ENCODE results near the gene UFSP2. TPM values are rescaled to one million over a fixed set of nuclear protein-coding genes. Genes with fewer than 3 reads are reported as not detected.
A peak's percentile ranks its signal among the peaks of the same experiment; 100 is the strongest.

The UFSP2 gene
- total RNA-seq, 1 donor from 2014 or later, result 25.7 TPM

GRCh38 chr4:185384930-185385331 lies 40.8 kb downstream of the UFSP2 start:
- Mint-ChIP-seq H3K27ac (no peak overlapping the region), H3K4me1 (peaks cover 15% of the 10 kb centered on the region), H3K27me3 (no peaks in the 10 kb centered on the region), H3K4me3 (peak overlapping the region; percentile 58), H3K36me3 (ENCODE audit: low read depth) (peaks cover 8% of the 10 kb centered on the region), H3K9me3 (peaks cover 6% of the 10 kb centered on the region)
- no peak for DNase-seq
- intact Hi-C loops (cut with micrococcal nuclease), result no loop called here

- DNase-seq, result no peak
- H3K27me3 Mint-ChIP-seq, result no peaks in the 10 kb centered on the region
- intact Hi-C loops (cut with micrococcal nuclease), result no loop called here
- peaks cover 15% of the 10 kb centered on the region for H3K4me1 Mint-ChIP-seq
- no peak overlapping the region for H3K27ac Mint-ChIP-seq
- peaks cover 6% of the 10 kb centered on the region for H3K9me3 Mint-ChIP-seq
- H3K36me3 Mint-ChIP-seq (ENCODE audit: low read depth), result peaks cover 6% of the 10 kb centered on the region
- H3K4me3 Mint-ChIP-seq, result no peak overlapping the region
Measured at GRCh38 chr4:185384061-185384460, 41.7 kb downstream of the UFSP2 start.

GRCh38 chr4:185383451-185383850 lies 42.3 kb downstream of the UFSP2 start:
- Mint-ChIP-seq H3K9me3 (peaks cover 6% of the 10 kb centered on the region), H3K36me3 (ENCODE audit: low read depth) (peaks cover 6% of the 10 kb centered on the region), H3K4me3 (no peak overlapping the region), H3K4me1 (peaks cover 15% of the 10 kb centered on the region), H3K27me3 (no peaks in the 10 kb centered on the region), H3K27ac (no peak overlapping the region)
- intact Hi-C loops (cut with micrococcal nuclease), result no loop called here
- DNase-seq, result no peak

DNA sequence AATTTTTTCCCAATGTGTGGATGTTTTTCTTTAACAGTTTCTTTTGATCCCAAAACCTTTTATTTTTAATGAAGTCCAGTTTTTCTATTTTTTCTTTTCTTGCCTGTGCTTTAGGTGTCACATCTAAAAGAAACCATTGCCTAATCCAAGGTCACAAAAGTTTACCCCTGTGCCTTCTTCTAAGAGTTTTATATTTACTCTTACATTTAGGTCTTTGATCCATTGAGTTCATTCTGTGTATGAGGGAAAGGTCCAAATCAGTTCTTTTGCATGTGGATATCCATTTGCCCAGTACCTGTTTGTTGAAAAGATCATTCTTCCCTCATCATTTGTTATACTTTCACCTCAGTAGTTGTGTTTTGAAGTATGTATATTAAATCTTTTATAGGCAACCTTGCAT lies 43.0 kb downstream of the UFSP2 start:
- Mint-ChIP-seq H3K9me3 (peaks cover 6% of the 10 kb centered on the region), H3K27me3 (no peaks in the 10 kb centered on the region), H3K36me3 (ENCODE audit: low read depth) (peaks cover 6% of the 10 kb centered on the region), H3K27ac (no peak overlapping the region), H3K4me1 (peaks cover 15% of the 10 kb centered on the region), H3K4me3 (no peak overlapping the region)
- intact Hi-C loops (cut with micrococcal nuclease), result no loop called here
- DNase-seq, result no peak

GRCh38 chr4:185381288-185382196 lies 44.2 kb downstream of the UFSP2 start:
- H3K27ac Mint-ChIP-seq, result no peak overlapping the region
- peaks cover 6% of the 10 kb centered on the region for H3K9me3 Mint-ChIP-seq
- peaks cover 15% of the 10 kb centered on the region for H3K4me1 Mint-ChIP-seq
- peaks cover 8% of the 10 kb centered on the region for H3K36me3 Mint-ChIP-seq (ENCODE audit: low read depth)
- no peak overlapping the region for H3K4me3 Mint-ChIP-seq
- intact Hi-C loops (cut with micrococcal nuclease), result no loop called here
- no peak for DNase-seq
- no peaks in the 10 kb centered on the region for H3K27me3 Mint-ChIP-seq

GRCh38 chr4:185380320-185380719 lies 45.4 kb downstream of the UFSP2 start:
- no peak for DNase-seq
- Mint-ChIP-seq H3K4me3 (no peak overlapping the region), H3K36me3 (ENCODE audit: low read depth) (peaks cover 8% of the 10 kb centered on the region), H3K27me3 (no peaks in the 10 kb centered on the region), H3K9me3 (peaks cover 6% of the 10 kb centered on the region), H3K4me1 (peaks cover 9% of the 10 kb centered on the region), H3K27ac (no peak overlapping the region)
- intact Hi-C loops (cut with micrococcal nuclease), result no loop called here

DNA sequence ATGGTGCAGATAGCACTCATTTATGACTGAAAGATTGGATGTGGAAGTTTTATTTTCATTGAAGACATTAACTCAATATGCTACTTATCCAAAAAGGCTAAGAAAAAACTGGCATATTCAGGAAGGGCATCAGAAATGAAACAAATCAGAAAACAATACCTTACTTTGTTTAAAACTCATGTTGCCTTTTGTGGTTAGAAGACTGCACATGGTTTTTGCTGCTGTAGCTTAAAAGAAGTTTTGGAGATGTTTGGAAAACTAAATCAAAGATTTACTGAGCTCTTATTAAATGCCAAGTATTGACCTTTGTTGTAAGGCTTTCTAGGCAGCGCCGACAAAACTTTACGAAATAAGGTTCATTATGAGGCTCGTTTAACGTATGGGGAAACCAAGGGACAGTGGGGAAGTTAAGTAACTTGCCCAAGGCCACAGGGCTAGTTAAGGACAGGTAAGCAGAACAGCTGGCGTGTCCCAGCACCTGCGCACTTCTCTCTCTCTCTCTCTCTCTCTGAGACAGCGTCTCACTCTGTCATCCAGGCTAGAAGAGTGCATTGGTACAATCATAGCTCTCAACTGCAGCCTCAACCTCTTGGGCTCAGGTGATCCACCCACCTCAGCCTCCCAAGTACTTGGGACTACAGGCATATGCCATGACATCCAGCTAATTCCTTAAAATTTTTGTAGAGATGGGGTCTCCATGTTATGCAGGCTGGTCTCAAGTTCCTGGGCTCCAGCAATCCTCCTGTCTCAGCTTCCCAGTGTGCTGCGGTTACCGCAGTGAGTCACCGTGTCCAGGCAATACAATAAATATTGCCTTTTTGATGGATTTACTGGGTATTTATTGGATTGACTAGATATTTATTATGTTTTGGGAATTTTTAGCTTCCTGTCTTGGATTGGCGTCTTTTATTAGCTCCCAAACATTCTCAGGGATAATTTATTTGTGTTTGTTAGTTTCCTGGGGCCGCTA lies 46.2 kb downstream of the UFSP2 start:
- no peak overlapping the region for H3K4me3 Mint-ChIP-seq
- H3K27me3 Mint-ChIP-seq, result no peaks in the 10 kb centered on the region
- H3K9me3 Mint-ChIP-seq, result peaks cover 6% of the 10 kb centered on the region
- peaks cover 8% of the 10 kb centered on the region for H3K36me3 Mint-ChIP-seq (ENCODE audit: low read depth)
- intact Hi-C loops (cut with micrococcal nuclease), result no loop called here
- peaks cover 3% of the 10 kb centered on the region for H3K4me1 Mint-ChIP-seq
- no peak for DNase-seq
- H3K27ac Mint-ChIP-seq, result no peak overlapping the region

GRCh38 chr4:185378264-185378663 lies 47.5 kb downstream of the UFSP2 start:
- Mint-ChIP-seq H3K36me3 (ENCODE audit: low read depth) (peaks cover 5% of the 10 kb centered on the region), H3K4me3 (no peak overlapping the region)

DNA sequence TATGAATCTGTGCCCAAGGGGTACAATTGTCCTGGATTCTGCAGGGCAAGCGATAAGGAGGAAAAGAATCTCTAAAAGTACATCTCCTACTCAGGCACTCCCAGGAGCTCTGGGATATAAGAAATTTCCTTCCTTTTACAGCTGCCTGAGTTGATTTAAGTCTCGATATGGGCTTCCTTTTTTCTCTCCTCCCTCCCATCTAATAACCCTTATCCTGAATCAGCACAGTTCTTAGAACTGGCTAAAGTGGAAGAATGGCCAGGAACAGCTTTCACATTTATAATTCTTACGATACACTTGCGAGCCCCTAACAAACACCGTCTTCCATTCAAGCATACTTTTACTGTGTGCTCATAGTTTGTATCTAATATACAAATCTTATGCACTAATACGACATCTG lies 51.2 kb downstream of the UFSP2 start:
- Mint-ChIP-seq H3K4me3 (no peak overlapping the region), H3K4me1 (no peaks in the 10 kb centered on the region), H3K27me3 (no peaks in the 10 kb centered on the region), H3K9me3 (no peaks in the 10 kb centered on the region), H3K36me3 (ENCODE audit: low read depth) (peaks cover 9% of the 10 kb centered on the region), H3K27ac (no peak overlapping the region)
- no peak for DNase-seq
- intact Hi-C loops (cut with micrococcal nuclease), result no loop called here

More at GRCh38 chr4:185378264-185378663, 47.5 kb downstream of the UFSP2 start:
- DNase-seq, result no peak
- intact Hi-C loops (cut with micrococcal nuclease), result no loop called here
- no peak overlapping the region for H3K27ac Mint-ChIP-seq
- no peaks in the 10 kb centered on the region for H3K9me3 Mint-ChIP-seq
- no peaks in the 10 kb centered on the region for H3K27me3 Mint-ChIP-seq
- no peaks in the 10 kb centered on the region for H3K4me1 Mint-ChIP-seq

DNA sequence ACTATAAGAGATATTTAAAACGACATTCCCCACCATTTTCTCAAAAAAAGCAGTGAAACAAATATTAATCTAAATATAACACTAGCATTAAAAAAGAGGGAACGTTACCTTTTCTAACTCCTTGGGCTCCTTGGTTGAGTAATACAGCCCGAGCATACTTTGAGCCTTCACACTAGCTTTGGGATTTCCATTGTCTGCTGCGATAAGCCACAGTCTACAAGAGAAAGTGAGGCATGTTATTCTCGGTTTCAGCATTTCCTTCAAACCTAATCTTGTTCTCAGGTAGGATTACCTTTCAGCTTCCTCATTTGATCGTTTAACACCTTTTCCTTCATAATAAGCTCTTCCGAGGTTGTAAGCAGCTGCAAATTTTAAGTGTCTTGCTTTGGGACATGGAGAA lies 51.7 kb downstream of the UFSP2 start:
- H3K4me1 Mint-ChIP-seq, result no peaks in the 10 kb centered on the region
- H3K27ac Mint-ChIP-seq, result no peak overlapping the region
- H3K4me3 Mint-ChIP-seq, result no peak overlapping the region
- DNase-seq, result no peak
- H3K27me3 Mint-ChIP-seq, result no peaks in the 10 kb centered on the region
- intact Hi-C loops (cut with micrococcal nuclease), result no loop called here
- no peaks in the 10 kb centered on the region for H3K9me3 Mint-ChIP-seq
- H3K36me3 Mint-ChIP-seq (ENCODE audit: low read depth), result peaks cover 9% of the 10 kb centered on the region

GRCh38 chr4:185371702-185372101 lies 54.1 kb downstream of the UFSP2 start:
- intact Hi-C loops (cut with micrococcal nuclease), result no loop called here
- H3K27ac Mint-ChIP-seq, result no peak overlapping the region
- no peak overlapping the region for H3K4me3 Mint-ChIP-seq
- H3K27me3 Mint-ChIP-seq, result no peaks in the 10 kb centered on the region
- H3K9me3 Mint-ChIP-seq, result no peaks in the 10 kb centered on the region
- no peaks in the 10 kb centered on the region for H3K4me1 Mint-ChIP-seq
- DNase-seq, result no peak
- peaks cover 9% of the 10 kb centered on the region for H3K36me3 Mint-ChIP-seq (ENCODE audit: low read depth)

DNA sequence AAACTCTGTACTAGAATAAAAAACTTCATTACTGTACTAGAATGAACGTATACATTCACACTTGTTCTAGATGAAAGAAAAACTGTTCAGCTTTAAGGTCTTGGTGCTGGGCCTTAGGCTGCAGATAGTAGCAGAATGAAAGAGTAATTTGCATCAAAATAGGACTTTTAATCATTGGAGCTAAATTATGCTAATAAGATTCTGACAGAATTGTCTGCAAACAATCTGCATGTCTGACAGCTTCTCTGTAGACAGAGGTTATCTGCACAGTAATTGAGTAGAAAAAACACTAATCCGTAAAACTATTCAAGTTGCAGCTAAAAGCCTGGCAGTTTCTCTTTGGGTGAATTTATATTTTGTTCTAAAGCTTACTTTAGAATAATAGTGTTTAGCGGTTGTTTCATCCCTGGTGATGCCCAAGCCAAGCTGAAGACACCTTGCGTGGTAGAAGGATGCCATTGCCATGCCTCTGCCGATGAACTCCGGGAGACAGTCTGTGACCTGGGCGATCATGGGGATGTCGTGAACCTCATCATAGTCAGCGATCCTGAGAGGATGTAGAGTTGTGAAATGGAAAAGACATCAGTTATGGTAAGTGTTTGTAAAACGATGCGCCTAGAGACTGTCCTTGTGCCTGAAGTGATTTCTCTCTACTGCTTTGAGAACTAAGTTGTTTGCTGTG lies 55.4 kb downstream of the UFSP2 start:
- H3K27me3 Mint-ChIP-seq, result no peaks in the 10 kb centered on the region

GRCh38 chr4:185369731-185370130 lies 56.0 kb downstream of the UFSP2 start:
- no peak overlapping the region for H3K27ac Mint-ChIP-seq
- intact Hi-C loops (cut with micrococcal nuclease), result no loop called here

More for the DNA sequence above, 55.4 kb downstream of the UFSP2 start:
- no peak for DNase-seq
- Mint-ChIP-seq H3K9me3 (no peaks in the 10 kb centered on the region), H3K36me3 (ENCODE audit: low read depth) (peaks cover 9% of the 10 kb centered on the region), H3K27ac (no peak overlapping the region), H3K4me3 (no peak overlapping the region), H3K4me1 (no peaks in the 10 kb centered on the region)
- intact Hi-C loops (cut with micrococcal nuclease), result no loop called here

More at GRCh38 chr4:185369731-185370130, 56.0 kb downstream of the UFSP2 start:
- Mint-ChIP-seq H3K4me1 (no peaks in the 10 kb centered on the region), H3K9me3 (no peaks in the 10 kb centered on the region), H3K36me3 (ENCODE audit: low read depth) (peaks cover 9% of the 10 kb centered on the region), H3K27me3 (no peaks in the 10 kb centered on the region), H3K4me3 (no peak overlapping the region)
- no peak for DNase-seq

Data from activated CD4-positive, alpha-beta T cell treated with anti-CD3 and anti-CD28 coated beads, Interleukin-2, amount 10 ng/mL, durations not matched to agents 24 days and 14 days (primary cell).